GM12801 (cell line): ENCODE data around the gene ARMH3.
A peak's percentile ranks its signal among the peaks of the same experiment; 100 is the strongest.

ENCODE experiments used
- CTCF ChIP-seq: IDR thresholded peaks from one replicate; pipeline ENCODE4 v1.5.1; 2011; ENCODE audit warnings: control low read depth; ENCODE audit not compliant: insufficient read length; ENCODE audit errors: extremely low read depth

ARMH3 gene

DNA sequence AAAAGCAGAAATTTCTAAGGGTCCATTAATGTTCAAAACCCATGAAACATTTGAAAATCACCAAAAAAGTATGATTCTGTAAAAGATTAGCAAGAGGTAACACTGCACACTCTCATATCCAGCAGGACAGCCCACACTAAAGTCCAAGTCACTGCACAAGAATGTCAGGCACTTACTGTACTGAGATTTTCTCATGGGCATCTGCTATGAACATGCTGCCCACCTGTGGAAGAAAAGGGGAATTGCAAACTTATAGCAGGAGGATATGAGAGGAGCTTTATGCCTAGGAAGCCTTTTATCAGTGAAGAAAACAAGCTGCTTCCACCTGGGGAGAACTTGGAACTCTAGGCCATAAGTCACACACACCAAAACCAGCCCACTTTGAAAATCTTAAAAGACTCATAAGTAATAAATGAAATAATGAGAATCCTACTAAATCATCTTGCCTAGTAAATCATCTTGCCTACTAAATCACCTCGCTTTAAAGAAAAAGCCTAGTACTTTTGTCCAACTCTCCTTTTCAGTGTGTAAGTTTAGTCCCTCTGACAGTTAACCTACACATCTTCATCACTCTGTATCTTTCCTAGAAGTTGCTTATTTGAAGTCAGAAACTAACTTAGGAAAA, 46.1 kb downstream of the ARMH3 start:
- peak; percentile 99 for TF ChIP-seq CTCF

DNA sequence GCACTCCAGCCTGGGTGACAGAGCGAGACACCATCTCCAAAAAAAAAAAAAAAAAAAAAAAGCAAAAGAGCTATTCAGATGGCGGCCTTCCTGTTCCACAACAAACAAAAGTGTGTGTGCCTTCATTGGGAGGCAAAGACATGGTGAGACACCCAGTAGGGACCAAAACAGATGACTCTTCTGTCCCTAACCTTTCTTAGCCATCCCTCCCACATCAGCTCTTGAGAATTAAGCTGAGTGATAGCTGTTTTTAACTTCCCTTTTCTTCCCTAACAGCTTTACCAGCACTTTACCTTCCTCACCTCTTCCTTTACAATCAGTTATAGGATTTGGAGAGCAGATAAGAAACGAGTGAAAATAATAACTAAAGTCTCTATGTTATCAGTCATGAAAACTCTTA, 48.2 kb downstream of the ARMH3 start:
- no peak for TF ChIP-seq CTCF

- no peak for TF ChIP-seq CTCF
Measured at GRCh38 chr10:102004376-102004775, 51.6 kb downstream of the ARMH3 start.

DNA sequence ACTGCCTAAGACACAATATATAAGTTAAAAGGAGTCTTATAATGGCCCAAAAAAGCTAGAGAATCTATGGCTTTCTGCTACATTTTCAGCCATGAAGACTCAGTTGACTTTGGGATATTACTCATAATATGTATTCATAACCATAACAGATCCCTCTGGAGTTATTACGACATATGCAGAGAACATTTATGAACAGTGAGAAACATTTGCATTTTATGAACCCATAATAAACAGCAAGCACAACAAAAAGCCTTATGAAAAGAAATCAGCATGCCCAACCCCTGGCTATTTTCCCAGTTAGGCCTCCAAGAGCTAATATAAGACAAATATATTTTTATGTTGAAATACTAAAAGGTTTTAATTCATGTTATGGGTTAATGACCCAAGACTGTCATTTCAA, 52.4 kb downstream of the ARMH3 start:
- TF ChIP-seq CTCF, result no peak

GRCh38 chr10:102001435-102002068, 54.4 kb downstream of the ARMH3 start:
- no peak for TF ChIP-seq CTCF

GRCh38 chr10:101997803-101998202, 58.2 kb downstream of the ARMH3 start:
- no peak for TF ChIP-seq CTCF

GRCh38 chr10:101995451-101996063, 60.4 kb downstream of the ARMH3 start:
- TF ChIP-seq CTCF, result no peak
